HepG2 (cell line): ENCODE results near the gene PSMC2. TPM values are rescaled to one million over a fixed set of nuclear protein-coding genes. Genes with fewer than 3 reads are reported as not detected.
A peak's percentile ranks its signal among the peaks of the same experiment; 100 is the strongest.

ENCODE experiments used
- ATAC-seq: fragments of 200-7000 bp; cut with Tn5 transposase; 3 replicates; pipeline ENCODE4 v1.9.1; 2020; ENCODE audit warnings: mild to moderate bottlenecking, moderate library complexity
- BruUV-seq: library from RNA; stranded (reverse); fragments of 400-500 nt; replicated peaks from 2 replicates; lab custom pipeline; 2021; lab: Mats Ljungman, UMichigan
- CTCF ChIA-PET: fragments of 300-600 bp; formaldehyde crosslinking; extraction: SDS; loops from one replicate; lab custom pipeline; 2021; ENCODE audit warnings: low total read pairs, inconsistent platforms, low intra/inter-chr PET ratio; lab: Yijun Ruan, JAX
- POLR2A ChIA-PET: fragments of 350-600 bp; sonication (Branson Sonifier 250); formaldehyde crosslinking; loops from one replicate; lab custom pipeline; 2020; ENCODE audit warnings: antibody characterized with exemption, inconsistent platforms; lab: Yijun Ruan, JAX
- DNase-seq: peaks from one replicate; pipeline ENCODE4 v3.0.0-alpha.2; 2015; ENCODE audit warnings: low spot score
- FAIRE-seq: peaks from 3 replicates; lab custom pipeline; 2011; peaks lifted over from hg19 to GRCh38; lab: Jason Lieb, UNC
- H2AFZ ChIP-seq: one replicate; pipeline ENCODE4 v1.6.1; 2011; ENCODE audit warnings: low read length, inconsistent platforms
- H3K27ac ChIP-seq: fragments of 300-600 bp; 3 replicates; pipeline ENCODE4 v1.8.0; 2011; ENCODE audit warnings: mixed run types, mild to moderate bottlenecking, mixed read lengths, low read length, inconsistent platforms; ENCODE audit not compliant: insufficient read depth; ENCODE audit errors: extremely low read length
- H3K27me3 ChIP-seq, 2 experiments: fragments of 200-600 bp in 1 of 2; 2 replicates in 1 of 2; 3 replicates in 1 of 2; pipeline versions ENCODE4 v1.6.0 to v1.8.0; 2011; ENCODE audit warnings: low read length in 2 of 2, mild to moderate bottlenecking in 2 of 2, moderate library complexity in 2 of 2, inconsistent platforms in 1 of 2; ENCODE audit not compliant: insufficient read depth in 2 of 2, control insufficient read depth in 1 of 2
- H3K36me3 ChIP-seq, 2 experiments: fragments of 200-600 bp in 1 of 2; replicated peaks in 1 of 2; 2 replicates in 1 of 2; 3 replicates in 1 of 2; pipeline versions ENCODE4 v1.5.1 to v1.8.0; 2011; ENCODE audit warnings: low read length in 2 of 2, inconsistent platforms in 1 of 2; ENCODE audit not compliant: insufficient read depth in 2 of 2, control insufficient read depth in 1 of 2
- H3K4me1 ChIP-seq: 2 replicates; pipeline ENCODE4 v1.5.1; 2012; ENCODE audit warnings: low read length, inconsistent platforms; ENCODE audit not compliant: insufficient read depth
- H3K4me2 ChIP-seq: 2 replicates; pipeline ENCODE4 v1.6.0; 2011; ENCODE audit warnings: low read depth, low read length, inconsistent platforms
- H3K4me3 ChIP-seq, 3 experiments: fragments of 200-600 bp in 1 of 3; sonication (generic), shearing (Covaris generic) in 1 of 3; replicated peaks in 1 of 3; 2 replicates each; pipeline ENCODE4 v1.5.1; 2011 to 2016; ENCODE audit warnings: low read length in 3 of 3, inconsistent platforms in 2 of 3, low read depth in 2 of 3, mild to moderate bottlenecking in 2 of 3, control low read depth in 1 of 3, mixed read lengths in 1 of 3; ENCODE audit not compliant: insufficient read depth in 1 of 3
- H3K79me2 ChIP-seq: one replicate; pipeline ENCODE4 v1.6.1; 2011; ENCODE audit warnings: low read length, inconsistent platforms; ENCODE audit not compliant: insufficient read depth
- H3K9ac ChIP-seq: 2 replicates; pipeline ENCODE4 v1.6.0; 2011; ENCODE audit warnings: mild to moderate bottlenecking, low read depth, low read length, inconsistent platforms; ENCODE audit not compliant: insufficient read depth
- H3K9me3 ChIP-seq: 2 replicates; pipeline ENCODE4 v1.5.1; 2012; ENCODE audit warnings: mild to moderate bottlenecking, low read length
- H4K20me1 ChIP-seq: 2 replicates; pipeline ENCODE4 v1.6.0; 2011; ENCODE audit warnings: inconsistent platforms, mild to moderate bottlenecking, low read length, moderate library complexity; ENCODE audit not compliant: insufficient read depth
- FOSL2 ChIP-seq: sonication (generic); formaldehyde crosslinking; IDR thresholded peaks from 2 replicates; pipeline ENCODE4 v1.4.0; 2020; ENCODE audit warnings: missing genetic modification reagents
- LCORL ChIP-seq, 2 experiments: fragments of 450-650 bp in 1 of 2; sonication (generic) in 1 of 2; formaldehyde crosslinking in 1 of 2; IDR thresholded peaks; 2 replicates each; pipeline versions ENCODE4 v1.5.0 to v1.6.1; 2017 to 2020; ENCODE audit warnings: antibody characterized with exemption in 1 of 2, missing genetic modification reagents in 1 of 2
- SCMH1 ChIP-seq: sonication (generic); formaldehyde crosslinking; IDR thresholded peaks from 2 replicates; pipeline ENCODE4 v1.9.0; 2021; ENCODE audit warnings: missing genetic modification reagents, mild to moderate bottlenecking, borderline replicate concordance
- TBL1XR1 ChIP-seq: fragments of 150-350 bp; IDR thresholded peaks from 2 replicates; pipeline ENCODE4 v1.6.1; 2014; ENCODE audit warnings: borderline replicate concordance, low read length; ENCODE audit not compliant: partially characterized antibody
- ZBTB7A ChIP-seq: sonication (generic); formaldehyde crosslinking; IDR thresholded peaks from 2 replicates; pipeline ENCODE4 v1.8.0; 2022; ENCODE audit warnings: mild to moderate bottlenecking, missing genetic modification reagents
- ZHX1 ChIP-seq: sonication (generic); formaldehyde crosslinking; IDR thresholded peaks from 2 replicates; pipeline ENCODE4 v1.8.1; 2022; ENCODE audit warnings: low read depth, mild to moderate bottlenecking, missing genetic modification reagents
- ZSCAN9 ChIP-seq: IDR thresholded peaks from 2 replicates; pipeline ENCODE4 v1.6.1; 2016; ENCODE audit warnings: borderline replicate concordance
- ZXDC ChIP-seq: sonication (generic); formaldehyde crosslinking; IDR thresholded peaks from 2 replicates; pipeline ENCODE4 v1.5.0; 2020; ENCODE audit warnings: mild to moderate bottlenecking, missing genetic modification reagents
- WGBS: methylation state at CpG from one replicate; pipeline ENCODE4 v1.1.6; 2017; ENCODE audit warnings: low lambda C conversion rate; 5-methylcytosine and 5-hydroxymethylcytosine counted together
- in situ Hi-C: cut with HindIII; loops from 2 replicates; pipeline ENCODE4 v1.10.0; 2017; ENCODE audit warnings: low pct_unique_long_range_greater_than_20kb; ENCODE audit not compliant: extremely low pct_ligation_motif_present
- intact Hi-C: fragments of 100-400 bp; cut with micrococcal nuclease; formaldehyde crosslinking; loops from one replicate; pipeline ENCODE4 v1.10.0; 2022; ENCODE audit not compliant: unreplicated experiment
- polyA plus RNA-seq, 8 experiments: library from polyadenylated mRNA; depleted of rRNA in 3 of 8; stranded (reverse) in 7 of 8; unstranded in 1 of 8; fragments of >200 nt; fragmentation: Illumina TruSeq in 4 of 8; extraction: Trizol in 4 of 8; gene quantifications; 2 replicates each; pipeline versions ENCODE4 v1.2.1 to v1.2.3, GENCODE V29; 2011 to 2016; ENCODE audit warnings: low read depth in 4 of 8, missing spikeins in 1 of 8, mixed read lengths in 1 of 8; ENCODE audit not compliant: insufficient read depth in 1 of 8
- total RNA-seq, 5 experiments: library from RNA; depleted of rRNA; stranded (reverse); fragments of >200 nt; fragmentation: Illumina TruSeq; extraction: Trizol; gene quantifications; 2 replicates each; pipeline ENCODE4 v1.2.3, GENCODE V29; 2016; ENCODE audit warnings: low read depth in 1 of 5

Gene PSMC2
- total and polyA plus RNA-seq, 2 of the 13 experiments (the other 11 are each of a cell fraction or from before 2014, with no cell fraction given) = 89.9 to 181 TPM

GRCh38 chr7:103307503-103308231, 39.8 kb upstream of the PSMC2 start:
- H3K27me3 ChIP-seq = no peaks in the 10 kb centered on the region
- H3K9me3 ChIP-seq = no peaks in the 10 kb centered on the region
- no peak for DNase-seq
- ChIA-PET POLR2A (no interaction called here), CTCF (no interaction called here)
- no peaks in the 10 kb centered on the region for H3K79me2 ChIP-seq
- in situ Hi-C loops (no loop called here), intact Hi-C loops (no loop called here)
- TF ChIP-seq ZXDC (CRISPR knock-in tag) (no peak), LCORL (IDR thresholded peaks at IDR 0.05) (peak; percentile 97), LCORL (CRISPR knock-in tag; IDR thresholded peaks at IDR 0.05) (no peak), FOSL2 (CRISPR knock-in tag) (no peak), SCMH1 (CRISPR knock-in tag) (no peak)
- H3K4me3 ChIP-seq = no peak overlapping the region
- no peak overlapping the region for H3K27ac ChIP-seq
- ATAC-seq = no peak
- FAIRE-seq = no peak
- WGBS = 98% methylated on average over 3 of the region's 3 CpGs
- no TSS peak for BruUV-seq
- H2AFZ ChIP-seq = no peak overlapping the region
- H3K4me2 ChIP-seq = no peak overlapping the region
- H3K4me1 ChIP-seq = no peaks in the 10 kb centered on the region
- peaks cover 3 to 82% of the 10 kb centered on the region in 2 experiments for H3K36me3 ChIP-seq
- H3K9ac ChIP-seq = no peak overlapping the region
- H4K20me1 ChIP-seq = no peaks in the 10 kb centered on the region

DNA sequence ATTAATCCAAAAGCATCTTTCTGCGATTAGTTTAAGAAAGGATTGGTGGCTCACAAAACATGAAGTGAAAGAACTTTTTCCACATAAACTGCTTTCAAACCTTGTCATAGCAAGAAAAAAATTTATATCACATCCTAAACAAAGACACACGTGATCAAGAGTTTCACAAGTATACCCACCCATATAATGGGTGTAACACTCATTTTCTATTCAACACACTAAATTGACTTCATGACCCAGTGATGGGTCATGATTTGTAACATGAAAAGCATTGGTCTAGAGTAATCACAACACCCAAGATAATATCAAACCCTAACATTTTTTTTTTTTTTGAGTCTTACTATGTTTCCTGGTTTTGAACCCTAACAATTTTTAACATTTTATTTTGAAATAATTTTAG, 32.6 kb upstream of the PSMC2 start:
- H3K4me1 ChIP-seq = no peaks in the 10 kb centered on the region
- no peak overlapping the region for H3K9ac ChIP-seq
- 98% methylated on average over 2 of the region's 2 CpGs for WGBS
- no peak overlapping the region for H3K4me2 ChIP-seq
- no peak for DNase-seq
- ATAC-seq = no peak
- H3K79me2 ChIP-seq = no peaks in the 10 kb centered on the region
- BruUV-seq = no TSS peak
- H3K9me3 ChIP-seq = no peaks in the 10 kb centered on the region
- POLR2A ChIA-PET = no interaction called here
- no peak for FAIRE-seq
- CTCF ChIA-PET = no interaction called here
- no peak overlapping the region for H3K27ac ChIP-seq
- H2AFZ ChIP-seq = no peak overlapping the region
- in situ Hi-C loops (no loop called here), intact Hi-C loops (no loop called here)
- H3K27me3 ChIP-seq = no peaks in the 10 kb centered on the region; a peak in 1 of 5 replicates
- H3K4me3 ChIP-seq = no peak overlapping the region
- H4K20me1 ChIP-seq = no peaks in the 10 kb centered on the region
- peaks cover 19 to 88% of the 10 kb centered on the region in 2 experiments for H3K36me3 ChIP-seq
- no peak for TF ChIP-seq ZSCAN9
- no peak for TF ChIP-seq ZBTB7A
- TF ChIP-seq TBL1XR1 = no peak
- TF ChIP-seq ZHX1 (CRISPR knock-in tag) = no peak
